ENCODE results near the gene ZSCAN2. TPM values are rescaled to one million over a fixed set of nuclear protein-coding genes. Genes with fewer than 3 reads are reported as not detected.

Gene ZSCAN2
- total RNA-seq, 3 donors from 2014 or later = 8.6 to 9.4 (median 9.4) TPM

GRCh38 chr15:84609818-84610525, 9.2 kb downstream of the ZSCAN2 start:
- H3K4me3 ChIP-seq = no peak overlapping the region
- no peak for TF ChIP-seq CTCF (IDR thresholded peaks at IDR 0.05)
- no peak for ATAC-seq
- H3K4me1 ChIP-seq (ENCODE audit: low read depth) = peaks cover 15% of the 10 kb centered on the region
- DNase-seq = no peak
- no peaks in the 10 kb centered on the region for H3K9me3 ChIP-seq
- intact Hi-C loops (cut with DNase I, micrococcal nuclease) = no loop called here
- H3K36me3 ChIP-seq (ENCODE audit: low read depth) = no peaks in the 10 kb centered on the region

DNA sequence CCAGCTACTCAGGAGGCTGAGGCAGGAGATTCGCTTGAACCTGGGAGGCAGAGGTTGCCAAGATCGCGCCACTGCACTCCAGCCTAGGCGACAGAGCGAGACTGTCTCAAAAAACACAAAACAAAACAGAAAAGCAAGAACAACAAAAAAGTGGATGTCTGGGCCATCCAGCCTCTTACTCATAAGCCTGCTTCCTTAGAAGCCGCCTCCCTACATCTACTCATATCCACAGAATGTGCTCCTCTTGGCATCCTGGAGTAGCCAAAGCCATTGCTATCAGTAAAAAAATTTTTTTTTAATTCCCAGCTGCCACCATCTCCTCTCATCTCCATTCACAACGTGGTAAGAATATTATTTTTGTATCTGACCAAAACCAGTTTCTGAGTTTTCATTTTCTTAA, 10.8 kb downstream of the ZSCAN2 start:
- DNase-seq (no peak), ATAC-seq (no peak)
- H3K36me3 ChIP-seq (ENCODE audit: low read depth) = no peaks in the 10 kb centered on the region
- no peak for TF ChIP-seq CTCF (IDR thresholded peaks at IDR 0.05)
- H3K4me1 ChIP-seq (ENCODE audit: low read depth) = peaks cover 4% of the 10 kb centered on the region
- H3K9me3 ChIP-seq = no peaks in the 10 kb centered on the region
- no peak overlapping the region for H3K4me3 ChIP-seq
- intact Hi-C loops (cut with DNase I, micrococcal nuclease) = no loop called here

DNA sequence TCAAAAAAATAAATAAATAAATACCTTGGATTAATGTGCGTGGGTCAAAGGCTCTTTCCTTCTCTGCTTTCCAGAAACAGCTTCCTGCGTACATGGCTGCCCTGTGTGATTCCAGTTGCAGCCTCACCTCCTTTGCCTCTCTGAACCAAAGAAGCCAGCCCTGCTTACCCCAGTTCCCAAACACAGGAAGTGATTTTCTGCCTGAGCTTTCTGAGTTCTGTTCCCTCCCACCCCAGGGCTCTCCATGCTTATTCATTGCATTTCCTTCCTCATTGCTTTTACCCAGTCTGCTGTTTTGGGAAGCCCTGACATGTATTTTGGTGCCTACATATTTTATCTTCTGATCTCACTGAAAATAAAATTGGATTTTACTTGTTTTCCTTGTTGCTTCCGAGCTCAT, 15.4 kb downstream of the ZSCAN2 start:
- no peaks in the 10 kb centered on the region for H3K4me1 ChIP-seq (ENCODE audit: low read depth)
- no peak overlapping the region for H3K4me3 ChIP-seq
- peaks cover 13% of the 10 kb centered on the region for H3K9me3 ChIP-seq
- intact Hi-C loops (cut with DNase I, micrococcal nuclease) = no loop called here
- ATAC-seq = peak; percentile 16
- no peak for TF ChIP-seq CTCF (IDR thresholded peaks at IDR 0.05)
- no peaks in the 10 kb centered on the region for H3K36me3 ChIP-seq (ENCODE audit: low read depth)
- no peak for DNase-seq

- intact Hi-C loops (cut with DNase I, micrococcal nuclease) = no loop called here
- Histone ChIP-seq H3K9me3 (peaks cover 24% of the 10 kb centered on the region), H3K4me1 (ENCODE audit: low read depth) (no peaks in the 10 kb centered on the region), H3K4me3 (no peak overlapping the region), H3K36me3 (ENCODE audit: low read depth) (no peaks in the 10 kb centered on the region)
- TF ChIP-seq CTCF (IDR thresholded peaks at IDR 0.05) = no peak
- ATAC-seq = no peak
- no peak for DNase-seq
Observed at GRCh38 chr15:84620626-84621025, 19.8 kb downstream of the ZSCAN2 start.

GRCh38 chr15:84621358-84621979, 20.7 kb downstream of the ZSCAN2 start:
- no peak overlapping the region for H3K4me3 ChIP-seq
- DNase-seq (no peak), ATAC-seq (no peak)
- no peaks in the 10 kb centered on the region for H3K36me3 ChIP-seq (ENCODE audit: low read depth)
- TF ChIP-seq CTCF (IDR thresholded peaks at IDR 0.05) = no peak
- no peaks in the 10 kb centered on the region for H3K4me1 ChIP-seq (ENCODE audit: low read depth)
- intact Hi-C loops (cut with DNase I, micrococcal nuclease) = no loop called here
- peaks cover 24% of the 10 kb centered on the region for H3K9me3 ChIP-seq

All from mucosa of descending colon (tissue), 3 donors.